Activated T-cell treated with anti-CD3 and anti-CD28 coated beads, Interleukin-2, amount 50 U/mL, for 72 hours (primary cell): ENCODE measurements around the gene ADPGK. TPM values are rescaled to one million over a fixed set of nuclear protein-coding genes. Genes with fewer than 3 reads are reported as not detected.
A peak's percentile ranks its signal among the peaks of the same experiment; 100 is the strongest.

Source experiments
- ATAC-seq, 2 donors: fragments of 150-1000 bp; cut with Tn5 transposase; replicated peaks in 1 of 2; 2 replicates each; pipeline ENCODE4 v1.10.0; 2021; ENCODE audit warnings: moderate library complexity in 2 of 2, mild to moderate bottlenecking in 1 of 2
- DNase-seq, 2 donors: peaks; one replicate each; pipeline ENCODE4 v3.0.0; 2021 to 2022; ENCODE audit warnings: mixed read lengths in 1 of 2
- H3K27ac Mint-ChIP-seq: one replicate; pipeline ENCODE4 v1.8.0; 2022; ENCODE audit warnings: mild to moderate bottlenecking, moderate library complexity, mixed read lengths
- H3K27me3 Mint-ChIP-seq: one replicate; pipeline ENCODE4 v1.8.0; 2022; ENCODE audit warnings: low read depth, mixed read lengths
- H3K36me3 Mint-ChIP-seq, 2 donors: one replicate each; pipeline ENCODE4 v1.8.0; 2022; ENCODE audit warnings: mixed read lengths in 2 of 2, mild to moderate bottlenecking in 1 of 2; ENCODE audit not compliant: insufficient read depth in 2 of 2
- H3K4me1 Mint-ChIP-seq: one replicate; pipeline ENCODE4 v1.8.0; 2022; ENCODE audit warnings: low read depth, mixed read lengths
- H3K4me3 Mint-ChIP-seq, 2 donors: one replicate each; pipeline ENCODE4 v1.8.0; 2022; ENCODE audit warnings: mild to moderate bottlenecking in 2 of 2, mixed read lengths in 2 of 2, moderate library complexity in 2 of 2
- H3K9me3 Mint-ChIP-seq, 2 donors: one replicate each; pipeline ENCODE4 v1.8.0; 2022; ENCODE audit warnings: mixed read lengths in 2 of 2
- total RNA-seq, 2 donors: library from RNA; stranded (reverse); gene quantifications; one replicate each; pipeline ENCODE4 v1.2.3, GENCODE V29; 2022

Gene ADPGK
- total RNA-seq, 2 donors from 2014 or later = 55.8 to 63.1 TPM

GRCh38 chr15:72785432-72785831, 1.9 kb upstream of the ADPGK start:
- peak; percentile 44 to 55 for ATAC-seq
- H3K36me3 Mint-ChIP-seq = peaks cover 9 to 14% of the 10 kb centered on the region in 2 donors
- H3K27ac Mint-ChIP-seq = peak overlapping the region; percentile 74

GRCh38 chr15:72784456-72784876, 908 bp upstream of the ADPGK start:
- peaks cover 58% of the 10 kb centered on the region for H3K4me1 Mint-ChIP-seq
- H3K9me3 Mint-ChIP-seq = no peaks in the 10 kb centered on the region
- H3K27ac Mint-ChIP-seq = peak overlapping the region; percentile 74
- no peak for DNase-seq
- H3K36me3 Mint-ChIP-seq = peaks cover 9 to 21% of the 10 kb centered on the region in 2 donors
- H3K4me3 Mint-ChIP-seq = peak overlapping the region; percentile 72 to 96
- H3K27me3 Mint-ChIP-seq = no peaks in the 10 kb centered on the region
- peak; percentile 36 to 46 for ATAC-seq

More at GRCh38 chr15:72785432-72785831, 1.9 kb upstream of the ADPGK start:
- Mint-ChIP-seq H3K27me3 (no peaks in the 10 kb centered on the region), H3K4me1 (peaks cover 49% of the 10 kb centered on the region), H3K4me3 (peak overlapping the region; percentile 72 to 96), H3K9me3 (no peaks in the 10 kb centered on the region)
- DNase-seq = peak; percentile 74 to 82

- Mint-ChIP-seq H3K4me3 (peak overlapping the region; percentile 84 to 96), H3K36me3 (peaks cover 9 to 30% of the 10 kb centered on the region in 2 donors), H3K9me3 (no peaks in the 10 kb centered on the region), H3K4me1 (peaks cover 71% of the 10 kb centered on the region), H3K27ac (peak overlapping the region; percentile 90), H3K27me3 (no peaks in the 10 kb centered on the region)
- peak; percentile 33 to 49 for DNase-seq
- peak; percentile 38 to 49 for ATAC-seq
Measured at GRCh38 chr15:72783004-72783639, 436 bp downstream of the ADPGK start.

GRCh38 chr15:72782274-72783003, 1.1 kb downstream of the ADPGK start:
- H3K9me3 Mint-ChIP-seq = no peaks in the 10 kb centered on the region
- no peak for ATAC-seq
- H3K27ac Mint-ChIP-seq = peak overlapping the region; percentile 90
- peaks cover 74% of the 10 kb centered on the region for H3K4me1 Mint-ChIP-seq
- no peaks in the 10 kb centered on the region for H3K27me3 Mint-ChIP-seq
- peaks cover 9 to 34% of the 10 kb centered on the region in 2 donors for H3K36me3 Mint-ChIP-seq
- H3K4me3 Mint-ChIP-seq = peak overlapping the region; percentile 84 to 96
- DNase-seq = peak; percentile 23 to 37

- Mint-ChIP-seq H3K36me3 (peaks cover 9 to 34% of the 10 kb centered on the region in 2 donors), H3K4me1 (peaks cover 66% of the 10 kb centered on the region), H3K4me3 (peak overlapping the region; percentile 77 to 96), H3K9me3 (no peaks in the 10 kb centered on the region), H3K27me3 (no peaks in the 10 kb centered on the region), H3K27ac (peak overlapping the region; percentile 87)
- DNase-seq (no peak), ATAC-seq (no peak)
Measured at GRCh38 chr15:72781631-72782030, 1.9 kb downstream of the ADPGK start.

- Mint-ChIP-seq H3K27me3 (no peaks in the 10 kb centered on the region), H3K27ac (no peak overlapping the region), H3K9me3 (no peaks in the 10 kb centered on the region), H3K36me3 (peaks cover 9 to 39% of the 10 kb centered on the region in 2 donors), H3K4me3 (peak overlapping the region in 1 of 2 donors; percentile 4), H3K4me1 (peaks cover 49% of the 10 kb centered on the region)
- ATAC-seq (no peak), DNase-seq (no peak)
Measured at GRCh38 chr15:72778796-72779195, 4.8 kb downstream of the ADPGK start.

- H3K36me3 Mint-ChIP-seq = peaks cover 10 to 34% of the 10 kb centered on the region in 2 donors
- no peaks in the 10 kb centered on the region for H3K27me3 Mint-ChIP-seq
- ATAC-seq (no peak), DNase-seq (no peak)
- no peaks in the 10 kb centered on the region for H3K9me3 Mint-ChIP-seq
- H3K27ac Mint-ChIP-seq = peak overlapping the region; percentile 19
- peaks cover 44% of the 10 kb centered on the region for H3K4me1 Mint-ChIP-seq
- no peak overlapping the region for H3K4me3 Mint-ChIP-seq
Measured at GRCh38 chr15:72774696-72775383, 8.7 kb downstream of the ADPGK start.

- ATAC-seq (peak in 1 of 2 donors; percentile 22), DNase-seq (no peak)
- H3K27ac Mint-ChIP-seq = peak overlapping the region; percentile 32
- H3K36me3 Mint-ChIP-seq = peaks cover 26 to 51% of the 10 kb centered on the region in 2 donors
- H3K4me3 Mint-ChIP-seq = peak overlapping the region in 1 of 2 donors; percentile 19
- peaks cover 23% of the 10 kb centered on the region for H3K4me1 Mint-ChIP-seq
- no peaks in the 10 kb centered on the region for H3K27me3 Mint-ChIP-seq
- H3K9me3 Mint-ChIP-seq = peaks cover 0 to 2% of the 10 kb centered on the region in 2 donors
Measured at GRCh38 chr15:72771329-72771725, 12.2 kb downstream of the ADPGK start.

GRCh38 chr15:72770673-72771328, 12.8 kb downstream of the ADPGK start:
- Mint-ChIP-seq H3K4me3 (peak overlapping the region in 1 of 2 donors; percentile 19), H3K9me3 (peaks cover 0 to 2% of the 10 kb centered on the region in 2 donors), H3K4me1 (peaks cover 23% of the 10 kb centered on the region), H3K27ac (peak overlapping the region; percentile 32), H3K27me3 (no peaks in the 10 kb centered on the region), H3K36me3 (peaks cover 26 to 54% of the 10 kb centered on the region in 2 donors)
- peak; percentile 67 to 86 for ATAC-seq
- no peak for DNase-seq

GRCh38 chr15:72766780-72767179, 16.8 kb downstream of the ADPGK start:
- Mint-ChIP-seq H3K27ac (peak overlapping the region; percentile 75), H3K9me3 (peaks cover 0 to 2% of the 10 kb centered on the region in 2 donors), H3K4me3 (no peak overlapping the region), H3K4me1 (peaks cover 10% of the 10 kb centered on the region), H3K36me3 (peaks cover 24 to 61% of the 10 kb centered on the region in 2 donors), H3K27me3 (no peaks in the 10 kb centered on the region)
- DNase-seq (no peak), ATAC-seq (no peak)

GRCh38 chr15:72766025-72766424, 17.5 kb downstream of the ADPGK start:
- DNase-seq = no peak
- Mint-ChIP-seq H3K4me3 (no peak overlapping the region), H3K27me3 (no peaks in the 10 kb centered on the region), H3K36me3 (peaks cover 21 to 58% of the 10 kb centered on the region in 2 donors), H3K4me1 (peaks cover 5% of the 10 kb centered on the region), H3K27ac (no peak overlapping the region), H3K9me3 (peaks cover 0 to 2% of the 10 kb centered on the region in 2 donors)
- ATAC-seq = no peak

GRCh38 chr15:72764656-72765055, 18.9 kb downstream of the ADPGK start:
- Mint-ChIP-seq H3K27me3 (no peaks in the 10 kb centered on the region), H3K36me3 (peaks cover 17 to 49% of the 10 kb centered on the region in 2 donors), H3K4me1 (peaks cover 4% of the 10 kb centered on the region), H3K27ac (no peak overlapping the region), H3K4me3 (no peak overlapping the region), H3K9me3 (peaks cover 0 to 2% of the 10 kb centered on the region in 2 donors)
- ATAC-seq = no peak
- DNase-seq = no peak
